Measurements from ENCODE around the gene ARRDC2.

Gene ARRDC2

DNA sequence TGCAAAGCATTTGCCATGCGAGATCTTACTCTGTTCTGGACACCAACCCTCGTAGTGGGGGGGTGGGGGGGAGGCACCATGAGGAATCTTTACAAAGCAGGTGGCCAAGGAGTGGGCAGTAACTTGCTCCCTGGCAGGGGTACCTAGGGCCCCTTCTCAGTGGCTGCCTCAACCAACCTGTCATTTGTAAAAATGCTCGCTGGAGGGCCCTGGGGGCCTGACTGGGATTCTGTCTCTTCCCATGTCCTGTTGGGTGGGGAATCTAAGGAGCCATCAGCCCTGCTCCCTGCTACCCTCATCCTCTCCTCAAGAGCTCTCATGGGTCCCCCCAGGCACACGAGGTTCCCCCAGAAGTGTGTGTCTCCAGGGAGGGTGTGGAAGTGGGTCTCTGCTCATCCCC is 39.6 kb upstream of the ARRDC2 start:
- no peak for FAIRE-seq
- TF ChIP-seq, protein P1, sequence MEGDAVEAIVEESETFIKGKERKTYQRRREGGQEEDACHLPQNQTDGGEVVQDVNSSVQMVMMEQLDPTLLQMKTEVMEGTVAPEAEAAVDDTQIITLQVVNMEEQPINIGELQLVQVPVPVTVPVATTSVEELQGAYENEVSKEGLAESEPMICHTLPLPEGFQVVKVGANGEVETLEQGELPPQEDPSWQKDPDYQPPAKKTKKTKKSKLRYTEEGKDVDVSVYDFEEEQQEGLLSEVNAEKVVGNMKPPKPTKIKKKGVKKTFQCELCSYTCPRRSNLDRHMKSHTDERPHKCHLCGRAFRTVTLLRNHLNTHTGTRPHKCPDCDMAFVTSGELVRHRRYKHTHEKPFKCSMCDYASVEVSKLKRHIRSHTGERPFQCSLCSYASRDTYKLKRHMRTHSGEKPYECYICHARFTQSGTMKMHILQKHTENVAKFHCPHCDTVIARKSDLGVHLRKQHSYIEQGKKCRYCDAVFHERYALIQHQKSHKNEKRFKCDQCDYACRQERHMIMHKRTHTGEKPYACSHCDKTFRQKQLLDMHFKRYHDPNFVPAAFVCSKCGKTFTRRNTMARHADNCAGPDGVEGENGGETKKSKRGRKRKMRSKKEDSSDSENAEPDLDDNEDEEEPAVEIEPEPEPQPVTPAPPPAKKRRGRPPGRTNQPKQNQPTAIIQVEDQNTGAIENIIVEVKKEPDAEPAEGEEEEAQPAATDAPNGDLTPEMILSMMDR (IDR thresholded peaks at IDR 0.05; ENCODE audit: insufficient read depth, missing control alignments) = no peak
- DNase-seq (ENCODE audit: insufficient read length, low spot score) = no peak

DNA sequence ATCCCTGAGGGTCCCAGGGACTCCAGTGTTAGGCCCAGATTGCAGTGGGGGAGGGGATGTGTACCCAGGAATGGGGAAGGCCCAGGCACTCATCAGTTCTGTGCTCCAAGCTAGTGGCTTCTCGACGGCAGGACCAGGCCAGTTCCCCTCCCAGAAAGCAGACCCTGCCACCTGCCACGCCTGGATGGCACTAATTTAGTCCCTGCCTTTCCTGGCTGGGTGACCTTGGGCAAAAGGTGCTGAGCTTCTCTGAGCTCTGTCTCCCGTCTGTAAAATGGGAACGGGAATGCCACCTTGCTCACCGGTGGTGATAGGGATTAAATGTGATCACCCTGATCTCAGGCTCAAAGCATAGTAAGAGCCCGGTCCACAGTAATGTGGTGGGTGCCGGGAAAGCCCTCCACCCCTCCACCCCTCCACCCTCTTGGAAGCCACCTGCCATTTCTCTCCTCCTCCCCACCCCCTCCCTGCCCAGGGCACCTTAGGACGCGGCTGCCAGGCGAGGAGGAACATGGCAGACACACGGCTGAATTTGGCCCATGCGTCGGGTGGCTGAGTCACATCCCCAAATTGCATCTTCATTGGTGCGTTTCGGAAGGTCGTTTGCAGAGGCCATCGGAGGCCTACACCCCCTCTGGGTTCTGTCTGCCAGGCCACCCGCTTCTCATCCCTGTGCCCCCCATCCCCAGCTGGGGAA is 38.7 kb upstream of the ARRDC2 start:
- no peak for FAIRE-seq
- TF ChIP-seq, protein P1 (IDR thresholded peaks at IDR 0.05; ENCODE audit: insufficient read depth, missing control alignments) = no peak
- no peak for DNase-seq (ENCODE audit: insufficient read length, low spot score)

DNA sequence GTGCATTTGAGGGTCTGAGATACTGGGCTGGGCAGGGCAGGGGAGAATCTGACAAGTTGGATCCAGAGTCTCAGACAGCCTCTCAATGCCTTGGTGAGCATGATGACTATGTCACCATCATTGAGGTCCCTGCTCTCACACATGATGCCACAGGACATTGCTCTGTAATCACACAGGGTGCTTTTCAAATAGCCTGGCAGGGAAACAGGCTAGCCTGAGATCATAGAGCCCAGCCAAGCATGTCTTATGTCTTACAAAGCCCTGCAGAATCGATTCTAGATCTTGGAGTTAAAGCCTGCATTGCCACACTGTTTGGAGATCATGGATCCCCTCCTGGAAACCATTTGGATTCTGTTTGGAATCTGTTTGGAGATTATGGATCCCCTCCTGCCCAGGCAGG is 35.7 kb upstream of the ARRDC2 start:
- FAIRE-seq (no peak), DNase-seq (ENCODE audit: insufficient read length, low spot score) (no peak)
- TF ChIP-seq, protein P1 (IDR thresholded peaks at IDR 0.05; ENCODE audit: insufficient read depth, missing control alignments) = no peak

DNA sequence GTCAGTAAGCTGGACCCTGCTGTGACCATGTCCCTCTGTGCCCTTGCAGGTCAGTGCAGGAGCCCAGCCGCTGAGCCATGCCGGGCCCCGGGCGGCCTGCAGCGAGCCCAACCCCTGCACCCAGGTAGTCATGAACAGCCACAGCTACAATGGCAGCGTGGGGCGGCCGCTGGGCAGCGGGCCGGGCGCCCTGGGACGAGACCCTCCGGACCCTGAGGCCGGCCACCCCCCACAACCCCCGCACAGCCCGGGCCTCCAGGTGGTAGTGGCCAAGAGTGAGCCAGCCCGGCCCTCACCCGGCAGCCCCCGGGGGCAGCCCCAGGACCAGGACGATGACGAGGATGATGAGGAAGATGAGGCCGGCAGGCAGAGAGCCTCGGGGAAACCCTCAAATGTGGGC is 34.2 kb upstream of the ARRDC2 start:
- TF ChIP-seq, protein P1 (IDR thresholded peaks at IDR 0.05; ENCODE audit: insufficient read depth, missing control alignments) = no peak
- no peak for FAIRE-seq
- DNase-seq (ENCODE audit: insufficient read length, low spot score) = no peak

DNA sequence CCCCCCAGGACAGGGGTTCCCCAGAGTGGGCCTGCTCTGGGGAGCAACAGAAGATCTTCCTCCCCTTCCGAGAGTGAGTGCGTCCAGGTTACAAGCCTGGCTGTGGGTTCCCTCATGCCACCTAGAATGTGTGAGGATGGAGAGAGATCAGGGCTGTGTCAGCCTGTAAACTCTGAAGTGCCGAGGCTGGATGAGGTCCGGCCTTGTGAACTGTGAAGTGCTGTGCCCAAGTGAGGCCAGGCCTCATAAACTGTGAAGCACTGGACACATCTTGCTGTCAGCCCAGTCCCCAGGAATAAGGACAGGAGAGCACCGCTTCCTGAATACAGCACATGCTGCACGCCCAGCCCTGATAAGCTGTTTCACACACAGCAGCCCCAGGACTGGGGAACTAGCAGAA is 33.4 kb upstream of the ARRDC2 start:
- FAIRE-seq = no peak
- DNase-seq (ENCODE audit: insufficient read length, low spot score) = no peak
- TF ChIP-seq, protein P1 (IDR thresholded peaks at IDR 0.05; ENCODE audit: insufficient read depth, missing control alignments) = no peak

- FAIRE-seq (no peak), DNase-seq (ENCODE audit: insufficient read length, low spot score) (no peak)
- TF ChIP-seq, protein P1 (IDR thresholded peaks at IDR 0.05; ENCODE audit: insufficient read depth, missing control alignments) = no peak
Observed at GRCh38 chr19:17975032-17975431, 32.9 kb upstream of the ARRDC2 start.

DNA sequence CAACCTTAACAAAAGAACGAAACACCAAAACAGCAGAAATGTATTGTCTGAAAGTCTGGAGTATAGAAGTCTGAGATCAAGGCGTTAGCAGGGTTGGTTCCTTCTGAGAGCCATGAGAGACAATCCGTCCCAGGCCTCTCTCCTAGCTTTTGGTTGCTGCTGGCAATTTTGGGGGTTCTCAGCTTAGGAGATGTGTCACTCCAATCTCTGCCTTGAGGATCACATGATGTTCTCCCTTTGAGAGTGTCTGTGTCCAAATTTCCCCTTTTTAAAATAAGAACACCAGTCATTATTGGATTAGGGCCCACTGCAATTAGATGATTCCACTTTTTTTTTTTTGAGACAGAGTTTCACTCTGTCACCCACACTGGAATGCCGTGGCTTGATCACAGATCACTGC is 30.9 kb upstream of the ARRDC2 start:
- TF ChIP-seq, protein P1 (IDR thresholded peaks at IDR 0.05; ENCODE audit: insufficient read depth, missing control alignments) = no peak
- no peak for DNase-seq (ENCODE audit: insufficient read length, low spot score)
- no peak for FAIRE-seq

Data from D721Med (cell line).